ENCODE data around the gene CBR3.

The CBR3 gene

GRCh38 chr21:36178349-36178748 lies 43.5 kb downstream of the CBR3 start:
- no peak for TF ChIP-seq CTCF (IDR thresholded peaks at IDR 0.05)
- Mint-ChIP-seq H3K9me3 (peaks cover 13% of the 10 kb centered on the region), H3K4me1 (no peaks in the 10 kb centered on the region), H3K36me3 (ENCODE audit: low read depth) (no peaks in the 10 kb centered on the region), H3K27ac (no peak overlapping the region), H3K4me3 (no peak overlapping the region), H3K27me3 (ENCODE audit: low read depth, poor library complexity) (peaks cover 12% of the 10 kb centered on the region)
- no peak for DNase-seq

DNA sequence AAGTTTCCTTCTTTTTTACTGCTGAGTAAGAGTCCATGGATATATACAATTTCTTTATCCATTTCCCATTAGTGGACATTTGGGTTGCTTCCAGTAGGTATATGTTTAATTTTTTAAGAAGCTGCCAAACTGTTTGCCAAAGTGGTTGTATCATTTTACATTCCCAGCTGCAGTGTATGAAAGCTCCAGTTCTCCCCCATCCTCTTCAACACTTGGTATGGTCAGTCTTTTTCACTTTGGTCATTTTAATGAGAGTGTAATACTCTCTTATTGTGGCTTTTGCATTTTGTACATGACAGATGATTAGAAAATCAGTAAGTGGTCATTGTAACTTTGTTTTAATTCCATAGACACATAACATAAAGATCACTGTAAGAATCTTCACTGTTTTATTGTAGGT lies 44.3 kb downstream of the CBR3 start:
- Mint-ChIP-seq H3K36me3 (ENCODE audit: low read depth) (no peaks in the 10 kb centered on the region), H3K27ac (no peak overlapping the region), H3K27me3 (ENCODE audit: low read depth, poor library complexity) (peaks cover 12% of the 10 kb centered on the region), H3K4me1 (no peaks in the 10 kb centered on the region), H3K4me3 (no peak overlapping the region), H3K9me3 (peaks cover 13% of the 10 kb centered on the region)
- DNase-seq: no peak
- TF ChIP-seq CTCF (IDR thresholded peaks at IDR 0.05): no peak

DNA sequence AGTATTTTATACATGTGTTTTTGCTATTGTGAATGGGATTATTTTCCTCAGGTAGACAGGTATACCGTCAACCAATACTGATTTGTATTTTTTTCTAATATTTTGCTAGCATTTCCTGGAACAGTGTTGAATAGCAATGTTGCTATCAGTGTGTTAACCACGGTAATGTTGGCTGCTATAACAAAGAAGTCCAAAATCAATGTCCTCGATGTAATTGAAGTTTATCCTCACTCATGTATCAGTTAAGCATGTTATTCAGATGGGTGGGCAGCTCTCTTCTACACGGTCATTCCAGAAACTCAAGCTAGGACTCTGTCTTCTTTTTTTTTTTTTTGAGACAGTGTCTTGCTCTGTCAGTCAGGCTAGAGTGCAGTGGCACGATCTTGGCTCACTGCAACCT lies 46.1 kb downstream of the CBR3 start:
- Mint-ChIP-seq H3K27me3 (ENCODE audit: low read depth, poor library complexity) (peaks cover 9% of the 10 kb centered on the region), H3K4me3 (no peak overlapping the region), H3K36me3 (ENCODE audit: low read depth) (no peaks in the 10 kb centered on the region), H3K9me3 (peaks cover 13% of the 10 kb centered on the region), H3K27ac (no peak overlapping the region), H3K4me1 (peaks cover 8% of the 10 kb centered on the region)
- DNase-seq: no peak
- no peak for TF ChIP-seq CTCF (IDR thresholded peaks at IDR 0.05)

GRCh38 chr21:36183144-36183795 lies 48.4 kb downstream of the CBR3 start:
- Mint-ChIP-seq H3K9me3 (peaks cover 13% of the 10 kb centered on the region), H3K27me3 (ENCODE audit: low read depth, poor library complexity) (peaks cover 6% of the 10 kb centered on the region), H3K27ac (no peak overlapping the region), H3K4me1 (peaks cover 22% of the 10 kb centered on the region), H3K36me3 (ENCODE audit: low read depth) (no peaks in the 10 kb centered on the region), H3K4me3 (no peak overlapping the region)
- no peak for DNase-seq
- no peak for TF ChIP-seq CTCF (IDR thresholded peaks at IDR 0.05)

DNA sequence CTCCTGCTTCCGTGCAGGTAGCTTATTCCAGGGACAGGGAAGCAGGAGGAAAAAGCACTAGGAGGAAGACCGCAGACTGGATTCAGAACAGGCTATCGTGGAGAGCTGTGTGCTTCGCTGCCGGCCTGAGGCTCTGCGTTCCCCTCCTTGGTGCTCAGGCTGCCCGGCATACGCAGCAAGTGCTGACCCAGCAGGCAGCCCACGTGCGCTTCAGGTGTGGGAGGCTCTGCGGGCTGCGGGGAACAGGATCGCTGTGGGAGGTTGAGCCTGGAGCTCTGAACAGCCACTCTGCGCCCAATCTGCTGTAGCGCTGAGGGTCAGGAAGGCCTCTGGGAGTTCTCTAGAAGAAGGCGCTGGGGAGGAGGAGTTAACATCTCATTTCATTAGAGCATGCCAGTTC lies 49.7 kb downstream of the CBR3 start:
- Mint-ChIP-seq H3K4me1 (peaks cover 29% of the 10 kb centered on the region), H3K36me3 (ENCODE audit: low read depth) (no peaks in the 10 kb centered on the region), H3K9me3 (peaks cover 4% of the 10 kb centered on the region), H3K27ac (no peak overlapping the region), H3K27me3 (ENCODE audit: low read depth, poor library complexity) (peaks cover 4% of the 10 kb centered on the region), H3K4me3 (no peak overlapping the region)
- no peak for DNase-seq
- TF ChIP-seq CTCF (IDR thresholded peaks at IDR 0.05): no peak

GRCh38 chr21:36185523-36185922 lies 50.6 kb downstream of the CBR3 start:
- no peak overlapping the region for H3K27ac Mint-ChIP-seq
- no peak overlapping the region for H3K4me3 Mint-ChIP-seq
- no peaks in the 10 kb centered on the region for H3K9me3 Mint-ChIP-seq
- no peak for TF ChIP-seq CTCF (IDR thresholded peaks at IDR 0.05)
- H3K36me3 Mint-ChIP-seq (ENCODE audit: low read depth): no peaks in the 10 kb centered on the region
- peaks cover 4% of the 10 kb centered on the region for H3K27me3 Mint-ChIP-seq (ENCODE audit: low read depth, poor library complexity)
- peaks cover 31% of the 10 kb centered on the region for H3K4me1 Mint-ChIP-seq
- DNase-seq: no peak
